Ascending aorta (tissue), 2 donors: ENCODE data around the gene POPDC2. TPM values are rescaled to one million over a fixed set of nuclear protein-coding genes. Genes with fewer than 3 reads are reported as not detected.
"Not testable (repeated sequence)": the region's sequence is repeated elsewhere in the genome, so short reads cannot be mapped to it uniquely, and the experiment has no call there.

ENCODE experiments used
- DNase-seq, 2 donors: peaks; one replicate each; pipeline ENCODE4 v3.0.0-alpha.2; 2019; ENCODE audit warnings: low spot score in 2 of 2
- H3K27ac ChIP-seq, 2 donors: fragments of 200-600 bp; sonication (generic); one replicate each; pipeline ENCODE4 v1.5.1; 2016 to 2017; ENCODE audit warnings: mild to moderate bottlenecking in 1 of 2
- H3K27me3 ChIP-seq: fragments of 200-600 bp; sonication (generic); one replicate; pipeline ENCODE4 v1.5.1; 2017
- H3K36me3 ChIP-seq, 2 donors: fragments of 200-600 bp; sonication (generic); one replicate each; pipeline ENCODE4 v1.5.1; 2016
- H3K4me1 ChIP-seq, 2 donors: fragments of 200-600 bp; sonication (generic); one replicate each; pipeline ENCODE4 v1.5.1; 2016 to 2017; ENCODE audit warnings: mild to moderate bottlenecking in 1 of 2
- H3K4me3 ChIP-seq, 2 donors: fragments of 200-600 bp; sonication (generic); one replicate each; pipeline ENCODE4 v1.5.1; 2016 to 2017; ENCODE audit warnings: mild to moderate bottlenecking in 1 of 2
- H3K9me3 ChIP-seq, 2 donors: fragments of 200-600 bp; sonication (generic); one replicate each; pipeline ENCODE4 v1.5.1; 2016
- CTCF ChIP-seq, 3 experiments: fragments of 200-600 bp in 2 of 3; fragments of 450-650 bp in 1 of 3; sonication (generic) in 2 of 3; IDR thresholded peaks; one replicate each; pipeline ENCODE4 v1.5.1; 2016 to 2019; ENCODE audit warnings: antibody characterized with exemption in 3 of 3, mild to moderate bottlenecking in 1 of 3, moderate library complexity in 1 of 3
- intact Hi-C: fragments of 100-400 bp; cut with DNase I; formaldehyde crosslinking; loops from one replicate; pipeline ENCODE4 v1.15.1; 2023
- total RNA-seq: library from RNA; depleted of rRNA; stranded (reverse); fragments of >200 nt; gene quantifications from one replicate; pipeline ENCODE4 v1.1.0, GENCODE V29; 2016

Gene POPDC2
- total RNA-seq, 1 donor from 2014 or later = 4.7 TPM

DNA sequence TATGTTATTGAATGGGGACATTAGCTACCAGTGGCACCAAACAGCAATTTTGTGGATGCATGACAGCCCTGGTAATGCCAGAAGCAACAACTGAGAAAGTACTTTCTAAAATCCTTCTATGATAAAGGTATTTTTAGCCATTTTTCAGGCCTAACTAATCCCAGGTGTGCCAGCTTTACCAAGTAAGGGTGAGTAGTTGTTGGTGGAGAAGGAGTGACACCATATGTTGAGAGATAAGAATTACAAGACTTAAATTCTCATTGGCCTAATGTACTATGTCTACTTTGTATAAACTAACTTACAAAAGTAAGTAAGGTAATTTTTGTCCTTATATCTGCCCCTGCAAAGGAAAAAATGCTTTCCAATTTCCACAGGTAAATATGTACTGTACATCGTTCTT is 20.9 kb upstream of the POPDC2 start:
- intact Hi-C loops = loop anchor here (1.0 kb wide), 1 partner anchor 156 kb away; no protein-coding TSS in a partner anchor
- Histone ChIP-seq H3K36me3 (no peaks in the 10 kb centered on the region), H3K4me3 (no peak overlapping the region)

DNA sequence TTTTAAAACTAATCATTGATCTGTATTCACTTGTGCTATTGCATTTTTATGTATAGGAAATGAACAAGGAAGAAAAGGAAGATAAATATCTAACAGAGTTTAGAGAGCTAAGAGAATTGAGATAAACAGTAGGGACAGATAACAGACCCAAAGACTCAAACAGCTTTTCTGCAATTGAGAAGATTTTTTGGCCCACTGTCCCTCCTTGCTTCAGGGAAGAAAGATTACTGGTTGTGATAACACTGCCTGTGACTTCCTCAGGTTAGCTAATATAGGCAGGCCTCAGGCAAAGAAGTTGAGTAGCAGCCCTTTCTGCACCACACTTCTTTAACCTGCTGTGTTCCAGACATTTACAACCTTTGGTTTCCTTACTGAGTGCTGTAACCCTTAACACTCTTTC is 19.5 kb upstream of the POPDC2 start:
- intact Hi-C loops = loop anchor here (10.0 kb wide), 3 partner anchors 415 to 745 kb away; partner anchors contain the start of genes B4GALT4 and GSK3B
- Histone ChIP-seq H3K4me3 (no peak overlapping the region), H3K27ac (no peak overlapping the region), H3K9me3 (no peaks in the 10 kb centered on the region), H3K36me3 (peaks cover 0 to 1% of the 10 kb centered on the region in 2 donors), H3K27me3 (no peaks in the 10 kb centered on the region), H3K4me1 (peaks cover 3 to 15% of the 10 kb centered on the region in 2 donors)
- TF ChIP-seq CTCF (IDR thresholded peaks at IDR 0.05) = no peak
- no peak for DNase-seq

More for the DNA sequence above, 20.9 kb upstream of the POPDC2 start:
- no peak overlapping the region for H3K27ac ChIP-seq
- peak; percentile 23 to 62 (median 36) for TF ChIP-seq CTCF (IDR thresholded peaks at IDR 0.05)
- H3K9me3 ChIP-seq = no peaks in the 10 kb centered on the region
- no peak for DNase-seq
- peaks cover 0 to 5% of the 10 kb centered on the region in 2 donors for H3K4me1 ChIP-seq
- H3K27me3 ChIP-seq = no peaks in the 10 kb centered on the region

DNA sequence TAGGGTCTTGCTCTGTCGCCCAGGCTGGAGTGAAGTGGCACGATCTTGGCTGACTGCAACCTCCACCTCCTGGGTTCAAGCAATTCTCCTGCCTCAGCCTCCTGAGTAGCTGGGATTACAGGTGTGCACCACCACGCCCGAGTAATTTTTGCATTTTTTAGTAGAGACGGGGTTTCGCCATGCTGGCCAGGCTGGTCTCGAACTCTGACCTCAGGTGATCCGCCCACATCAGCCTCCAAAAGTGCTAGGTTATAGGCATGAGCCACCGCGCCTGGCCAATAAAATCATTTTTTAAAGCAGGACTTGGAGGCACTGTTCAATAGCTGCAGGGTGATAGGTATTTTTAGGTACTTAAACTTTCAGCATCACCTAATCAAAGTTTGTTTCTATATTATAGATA is 17.8 kb upstream of the POPDC2 start:
- not testable (repeated sequence) for H3K27me3 ChIP-seq, H3K9me3 ChIP-seq, DNase-seq
- peak overlapping the region in 1 of 2 donors; percentile 56 for H3K4me3 ChIP-seq
- H3K36me3 ChIP-seq = peaks cover 14 to 15% of the 10 kb centered on the region in 2 donors
- intact Hi-C loops = loop anchor here (10.0 kb wide), 3 partner anchors 417 to 747 kb away; partner anchors contain the start of genes B4GALT4 and GSK3B
- peaks cover 3 to 15% of the 10 kb centered on the region in 2 donors for H3K4me1 ChIP-seq
- peak overlapping the region in 1 of 2 donors; percentile 93 for H3K27ac ChIP-seq

DNA sequence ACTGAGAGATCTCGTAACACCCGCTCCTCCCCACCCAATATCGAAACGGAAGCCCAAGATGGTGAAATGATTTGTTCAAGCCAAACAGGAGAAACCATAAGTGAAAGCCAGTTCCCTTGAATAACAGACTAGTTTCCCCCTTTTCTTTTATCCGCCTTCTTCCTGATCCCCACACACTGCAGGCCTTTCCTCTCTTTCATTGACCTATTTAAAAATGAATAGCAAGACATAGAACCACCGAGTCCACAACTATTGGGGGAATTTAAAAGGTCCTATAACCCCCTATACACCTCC is 17.2 kb upstream of the POPDC2 start:
- intact Hi-C loops = loop anchor here (1.0 to 10.0 kb wide), 8 partner anchors 25 to 747 kb away; partner anchors contain the start of genes B4GALT4, CFAP91, GSK3B and TIMMDC1
- H3K36me3 ChIP-seq = peaks cover 15 to 19% of the 10 kb centered on the region in 2 donors
- no peaks in the 10 kb centered on the region for H3K27me3 ChIP-seq
- H3K9me3 ChIP-seq = no peaks in the 10 kb centered on the region
- no peak for DNase-seq
- TF ChIP-seq CTCF (IDR thresholded peaks at IDR 0.05) = no peak
- H3K27ac ChIP-seq = peak overlapping the region; percentile 93
- peaks cover 3 to 18% of the 10 kb centered on the region in 2 donors for H3K4me1 ChIP-seq
- H3K4me3 ChIP-seq = peak overlapping the region; percentile 56 to 80

GRCh38 chr3:119676771-119677640 is 16.6 kb upstream of the POPDC2 start, which contains the start of gene COX17:
COX17 (minus strand) TSS chr3:119677406; CDS start chr3:119677310, 96 bp downstream.
- Histone ChIP-seq H3K4me3 (peak within 1 kb of the TSS; percentile 56 to 80), H3K9me3 (no peaks in the 10 kb centered on the region), H3K4me1 (peaks cover 3 to 18% of the 10 kb centered on the region in 2 donors), H3K27me3 (no peaks in the 10 kb centered on the region), H3K36me3 (peaks cover 15 to 19% of the 10 kb centered on the region in 2 donors), H3K27ac (peak within 1 kb of the TSS; percentile 93)
- intact Hi-C loops = loop anchor here (1.0 to 10.0 kb wide), 8 partner anchors 26 to 748 kb away; partner anchors contain the start of genes B4GALT4, CFAP91, GSK3B and TIMMDC1
- peak; percentile 80 to 97 for DNase-seq
- TF ChIP-seq CTCF (IDR thresholded peaks at IDR 0.05) = no peak

DNA sequence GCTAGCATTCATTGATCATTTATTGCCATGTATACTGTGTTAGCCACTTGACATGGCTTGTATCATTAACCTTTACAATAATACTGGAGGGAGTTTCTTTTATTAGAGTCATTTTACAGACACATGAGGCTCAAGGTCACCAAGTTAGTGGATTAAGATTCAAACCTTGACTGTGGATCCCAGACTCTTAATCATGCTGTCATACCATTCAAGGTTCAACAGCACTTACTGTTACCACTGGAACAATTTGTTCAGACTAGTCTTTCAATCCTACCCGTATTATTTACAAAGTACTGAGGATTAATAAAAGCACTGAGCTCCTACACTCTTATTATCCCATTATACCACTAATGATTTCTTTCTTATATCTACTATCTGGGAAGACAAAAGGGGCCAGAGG is 15.6 kb upstream of the POPDC2 start:
- peak overlapping the region; percentile 56 to 80 for H3K4me3 ChIP-seq
- H3K36me3 ChIP-seq = peaks cover 19 to 22% of the 10 kb centered on the region in 2 donors
- no peaks in the 10 kb centered on the region for H3K9me3 ChIP-seq
- DNase-seq = no peak
- intact Hi-C loops = loop anchor here (2.0 to 10.0 kb wide), 5 partner anchors 27 to 749 kb away; partner anchors contain the start of genes B4GALT4, CFAP91 and GSK3B
- TF ChIP-seq CTCF (IDR thresholded peaks at IDR 0.05) = no peak
- no peaks in the 10 kb centered on the region for H3K27me3 ChIP-seq
- peak overlapping the region; percentile 93 for H3K27ac ChIP-seq
- H3K4me1 ChIP-seq = peaks cover 3 to 18% of the 10 kb centered on the region in 2 donors
